Measurements from ENCODE around the gene IDNK. TPM values are rescaled to one million over a fixed set of nuclear protein-coding genes. Genes with fewer than 3 reads are reported as not detected.

The IDNK gene
- total RNA-seq, 1 donor from 2014 or later, result 3.0 TPM

DNA sequence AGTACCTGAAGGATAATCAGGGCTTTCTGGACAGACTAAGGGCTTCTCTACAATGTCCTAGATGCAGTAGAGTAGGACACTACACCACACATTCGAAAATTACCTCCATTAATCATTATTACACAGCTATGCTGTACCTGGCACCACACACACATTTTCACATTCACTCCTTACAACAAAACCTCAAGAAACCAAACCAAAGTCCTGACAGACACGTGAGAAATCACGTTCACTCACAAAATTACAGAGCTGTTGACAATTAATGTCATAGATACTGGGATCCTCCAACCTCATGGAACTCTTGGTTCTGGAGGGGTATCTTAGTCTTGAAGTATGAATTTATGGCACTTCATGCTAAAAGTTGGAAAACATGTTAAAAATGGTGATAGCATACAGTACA is 68.5 kb downstream of the IDNK start:
- DNase-seq (ENCODE audit: low read depth in 2 of 2), result no peak

Other genes starting within 250 kb of the IDNK start
- gene FRMD3, start 84.7 kb upstream of the IDNK start, total RNA-seq, result 2.4 and 6.8 TPM in 2 replicates
- gene UBQLN1, start 84.8 kb downstream of the IDNK start, total RNA-seq, result 69.5 and 120 TPM in 2 replicates
- gene GKAP1, start 194.6 kb downstream of the IDNK start, total RNA-seq, result 1.1 and 1.8 TPM in 2 replicates

Data from lung microvascular endothelial cell (primary cell).